Right cardiac atrium (tissue), 5 donors: ENCODE results near the gene SHOX. TPM values are rescaled to one million over a fixed set of nuclear protein-coding genes. Genes with fewer than 3 reads are reported as not detected.
"Not testable (repeated sequence)": the region's sequence is repeated elsewhere in the genome, so short reads cannot be mapped to it uniquely, and the experiment has no call there.

Experiments
- ATAC-seq, 2 donors: fragments of 200-7000 bp; cut with Tn5 transposase; one replicate each; pipeline versions ENCODE4 v1.8.0 to v1.9.1; 2020; ENCODE audit warnings: moderate library complexity in 2 of 2, mild to moderate bottlenecking in 1 of 2
- DNase-seq, 3 donors: peaks; one replicate each; pipeline ENCODE4 v3.0.0-alpha.2; 2020
- H3K27ac ChIP-seq: one replicate; pipeline ENCODE4 v1.5.1; 2013; ENCODE audit warnings: mild to moderate bottlenecking, low read length, control low read depth, moderate library complexity
- H3K27me3 ChIP-seq: one replicate; pipeline ENCODE4 v1.6.1; 2013; ENCODE audit not compliant: control insufficient read depth, insufficient read depth
- H3K4me1 ChIP-seq: one replicate; pipeline ENCODE4 v1.6.1; 2013; ENCODE audit warnings: low read length; ENCODE audit not compliant: control insufficient read depth, insufficient read depth
- H3K4me3 ChIP-seq: one replicate; pipeline ENCODE4 v1.5.1; 2013; ENCODE audit warnings: low read length, control low read depth
- H3K9me3 ChIP-seq: one replicate; pipeline ENCODE4 v1.6.1; 2013; ENCODE audit warnings: low read length; ENCODE audit not compliant: control insufficient read depth
- WGBS: extraction: QIAGEN DNeasy Blood & Tissue Kit; methylation state at CpG from one replicate; pipeline ENCODE4 v1.1.7; 2013; 5-methylcytosine and 5-hydroxymethylcytosine counted together
- intact Hi-C, 4 donors: fragments of 100-400 bp; cut with DNase I; formaldehyde crosslinking; loops; one replicate each; pipeline versions ENCODE4 v1.11.0 to v1.14.0; 2022 to 2023
- polyA plus RNA-seq: library from polyadenylated mRNA; stranded (reverse); fragments of 200-250 nt; gene quantifications from one replicate; pipeline ENCODE4 v1.2.3, GENCODE V29; 2013
- total RNA-seq, 4 donors: library from RNA; stranded (reverse); fragmentation: NEBNext Ultra II Directional; extraction: Animal tissue kit (Norgen Biotek cat#: 25700); gene quantifications; one replicate each; pipeline ENCODE4 v1.2.1, GENCODE V29; 2021
- donor health status: healthy with polysubstance abuse.
- donor health status: DM: no; HTN: yes; CAD: no.
- donor health status: DM: no; HTN: no; CAD: no.
- donor health status: DM: no; HTN: yes; CAD: no; lungs with severe emphysema.
- donor health status: DM: yes; HTN: yes; CAD: no.

Gene SHOX
- total and polyA plus RNA-seq, 5 donors: not detected

- intact Hi-C loops: no loop called here
- no peak overlapping the region for H3K4me3 ChIP-seq
- DNase-seq: no peak
- H3K27ac ChIP-seq: no peak overlapping the region
- H3K9me3 ChIP-seq: no peaks in the 10 kb centered on the region
- WGBS: 4% methylated on average over 37 of the region's 37 CpGs
- no peaks in the 10 kb centered on the region for H3K4me1 ChIP-seq
- ATAC-seq: no peak
- no peaks in the 10 kb centered on the region for H3K27me3 ChIP-seq
These were observed 11.3 kb downstream of the SHOX start for GRCh38 chrX:641671-642435.

- Histone ChIP-seq H3K27ac (no peak overlapping the region), H3K27me3 (no peaks in the 10 kb centered on the region), H3K4me1 (no peaks in the 10 kb centered on the region), H3K9me3 (no peaks in the 10 kb centered on the region), H3K4me3 (no peak overlapping the region)
- WGBS: 10% methylated on average over 24 of the region's 24 CpGs
- no peak for DNase-seq
- intact Hi-C loops: no loop called here
- ATAC-seq: no peak
These were observed 12.0 kb downstream of the SHOX start for GRCh38 chrX:642436-643240.

DNA sequence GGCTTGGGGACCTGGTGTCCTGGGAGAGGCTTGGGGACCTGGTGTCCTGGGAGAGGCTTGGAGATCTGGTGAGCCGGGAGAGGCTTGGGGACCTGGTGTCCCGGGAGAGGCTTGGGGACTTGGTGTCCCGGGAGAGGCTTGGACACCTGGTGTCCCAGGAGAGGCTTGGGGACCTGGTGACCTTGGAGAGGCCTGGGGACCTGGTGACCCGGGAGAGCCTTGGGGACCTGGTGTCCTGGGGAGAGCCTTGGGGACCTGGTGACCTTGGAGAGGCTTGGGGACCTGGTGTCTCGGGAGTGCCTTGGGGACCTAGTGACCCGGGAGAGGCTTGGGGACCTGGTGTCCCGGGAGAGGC is 12.6 kb downstream of the SHOX start:
- ATAC-seq (no peak), DNase-seq (no peak)
- H3K4me3 ChIP-seq: no peak overlapping the region
- no peaks in the 10 kb centered on the region for H3K27me3 ChIP-seq
- no peaks in the 10 kb centered on the region for H3K9me3 ChIP-seq
- H3K27ac ChIP-seq: no peak overlapping the region
- intact Hi-C loops: no loop called here
- 63% methylated on average over 7 of the region's 7 CpGs for WGBS
- no peaks in the 10 kb centered on the region for H3K4me1 ChIP-seq

DNA sequence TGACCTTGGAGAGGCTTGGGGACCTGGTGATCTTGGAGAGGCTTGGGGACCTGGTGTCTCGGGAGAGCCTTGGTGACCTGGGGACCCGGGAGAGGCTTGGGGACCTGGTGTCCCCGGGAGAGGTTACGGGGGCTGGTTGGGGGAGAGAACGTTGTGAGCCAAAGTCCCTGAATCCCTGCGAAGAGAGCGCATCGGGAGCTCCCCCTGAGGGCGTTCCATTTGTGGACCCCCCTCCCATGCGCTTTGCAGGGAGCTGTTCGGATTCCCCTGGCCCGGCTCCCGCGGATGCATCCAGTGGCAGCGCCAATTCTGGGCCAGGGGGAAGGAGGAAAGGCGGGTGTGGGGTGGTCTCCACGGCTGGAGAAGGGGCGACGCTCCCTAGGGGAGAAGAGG is 13.3 kb downstream of the SHOX start:
- intact Hi-C loops: no loop called here
- no peak for ATAC-seq
- H3K4me1 ChIP-seq: no peaks in the 10 kb centered on the region
- H3K27ac ChIP-seq: no peak overlapping the region
- no peaks in the 10 kb centered on the region for H3K27me3 ChIP-seq
- WGBS: 2% methylated on average over 19 of the region's 19 CpGs
- DNase-seq: no peak
- H3K9me3 ChIP-seq: no peaks in the 10 kb centered on the region
- no peak overlapping the region for H3K4me3 ChIP-seq

GRCh38 chrX:644304-645281 is 14.0 kb downstream of the SHOX start:
- Histone ChIP-seq H3K9me3 (no peaks in the 10 kb centered on the region), H3K27ac (no peak overlapping the region), H3K4me3 (no peak overlapping the region), H3K4me1 (no peaks in the 10 kb centered on the region), H3K27me3 (no peaks in the 10 kb centered on the region)
- DNase-seq (no peak), ATAC-seq (no peak)
- intact Hi-C loops: no loop called here
- 2% methylated on average over 95 of the region's 95 CpGs for WGBS

GRCh38 chrX:646228-646495 is 15.6 kb downstream of the SHOX start:
- ATAC-seq (no peak), DNase-seq (no peak)
- H3K27ac ChIP-seq: no peak overlapping the region
- 15% methylated on average over 3 of the region's 3 CpGs for WGBS
- no peaks in the 10 kb centered on the region for H3K27me3 ChIP-seq
- H3K4me3 ChIP-seq: no peak overlapping the region
- H3K4me1 ChIP-seq: no peaks in the 10 kb centered on the region
- H3K9me3 ChIP-seq: no peaks in the 10 kb centered on the region
- intact Hi-C loops: no loop called here

DNA sequence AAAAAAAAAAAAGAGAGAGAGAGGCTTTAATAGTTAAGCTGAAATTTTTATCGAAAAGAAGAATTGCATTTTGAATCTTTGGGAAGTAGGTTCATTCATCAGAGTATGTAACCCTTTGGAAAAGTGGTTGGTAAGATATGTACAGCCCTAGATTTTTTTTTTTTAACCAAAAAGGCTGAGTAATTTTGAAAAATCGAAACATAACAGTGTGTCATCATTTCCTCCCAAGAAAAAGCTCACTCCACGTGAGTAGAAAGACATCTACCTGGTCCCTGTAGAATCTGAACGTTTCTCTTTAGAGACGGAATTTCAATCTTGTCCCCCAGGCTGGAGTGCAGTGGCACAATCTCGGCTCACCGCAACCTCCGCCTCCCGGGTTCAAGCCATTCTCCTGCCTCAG is 16.2 kb downstream of the SHOX start:
- Histone ChIP-seq H3K27me3 (no peaks in the 10 kb centered on the region), H3K4me1 (no peaks in the 10 kb centered on the region), H3K27ac (no peak overlapping the region), H3K4me3 (no peak overlapping the region), H3K9me3 (no peaks in the 10 kb centered on the region)
- intact Hi-C loops: no loop called here
- ATAC-seq: no peak
- 78% methylated on average over 9 of the region's 9 CpGs for WGBS
- no peak for DNase-seq

GRCh38 chrX:649166-649565 is 18.6 kb downstream of the SHOX start:
- Histone ChIP-seq H3K27ac (no peak overlapping the region), H3K4me3 (no peak overlapping the region), H3K4me1 (no peaks in the 10 kb centered on the region), H3K9me3 (no peaks in the 10 kb centered on the region), H3K27me3 (no peaks in the 10 kb centered on the region)
- DNase-seq (no peak), ATAC-seq (no peak)
- 86% methylated on average over 15 of the region's 15 CpGs for WGBS
- intact Hi-C loops: no loop called here

DNA sequence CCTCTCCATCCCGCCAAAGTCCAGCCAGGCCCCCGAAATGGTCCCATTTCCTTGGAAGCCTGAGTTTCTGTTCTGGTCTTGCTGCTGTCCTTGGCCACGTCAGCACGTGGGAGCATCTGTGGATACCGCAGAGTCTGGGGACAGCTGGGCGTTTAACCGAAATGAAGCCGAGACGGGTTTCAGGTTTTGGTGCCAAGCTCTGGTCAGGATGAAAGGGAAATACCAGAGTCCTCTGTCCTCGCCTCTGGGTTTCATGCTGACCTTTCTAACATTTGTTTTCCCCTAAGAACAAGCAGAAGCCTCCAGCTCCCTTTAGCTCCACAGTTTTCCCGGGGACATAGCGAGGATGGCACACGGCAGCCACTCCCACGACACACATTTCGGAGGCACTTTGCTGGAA is 19.7 kb downstream of the SHOX start:
- Histone ChIP-seq H3K27ac (no peak overlapping the region), H3K9me3 (no peaks in the 10 kb centered on the region), H3K4me1 (no peaks in the 10 kb centered on the region), H3K4me3 (no peak overlapping the region), H3K27me3 (no peaks in the 10 kb centered on the region)
- no peak for ATAC-seq
- 78% methylated on average over 15 of the region's 15 CpGs for WGBS
- DNase-seq: no peak
- intact Hi-C loops: no loop called here

GRCh38 chrX:650811-651210 is 20.2 kb downstream of the SHOX start:
- DNase-seq: no peak
- Histone ChIP-seq H3K27ac (no peak overlapping the region), H3K9me3 (no peaks in the 10 kb centered on the region), H3K27me3 (no peaks in the 10 kb centered on the region), H3K4me3 (no peak overlapping the region), H3K4me1 (no peaks in the 10 kb centered on the region)
- intact Hi-C loops: no loop called here
- 80% methylated on average over 13 of the region's 13 CpGs for WGBS
- no peak for ATAC-seq

DNA sequence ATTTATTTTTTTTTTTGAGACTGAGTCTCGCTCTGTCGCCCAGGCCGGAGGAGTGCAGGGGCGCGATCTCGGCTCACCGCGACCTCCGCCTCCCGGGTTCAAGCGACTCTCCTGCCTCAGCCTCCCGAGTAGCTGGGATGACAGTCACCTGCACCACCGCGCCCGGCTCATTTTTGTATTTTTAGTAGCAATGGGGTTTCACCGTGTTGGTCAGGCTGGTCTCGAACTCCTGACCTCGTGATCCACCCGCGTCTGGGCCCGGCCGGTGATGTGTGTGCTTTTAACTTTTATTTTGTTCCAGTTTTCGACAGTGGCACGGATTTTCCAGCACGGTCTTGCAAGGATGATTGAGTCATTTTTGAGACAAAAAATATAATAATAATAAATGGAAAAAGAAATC is 21.3 kb downstream of the SHOX start:
- intact Hi-C loops, DNase-seq, H3K4me1 ChIP-seq, H3K9me3 ChIP-seq, ATAC-seq, H3K27ac ChIP-seq, H3K27me3 ChIP-seq, H3K4me3 ChIP-seq: not testable (repeated sequence)
- WGBS: 85% methylated on average over 25 of the region's 25 CpGs
